GM18498 (cell line): ENCODE measurements around the gene FSIP2.

Experiments used
- ATAC-seq: cut with Tn5 transposase; IDR thresholded peaks from one replicate; pipeline ENCODE4 v1.9.1; 2021; ENCODE audit warnings: mild to moderate bottlenecking, moderate library complexity; ENCODE audit not compliant: unreplicated experiment

The FSIP2 gene

GRCh38 chr2:185738679-185739472 is at the start of gene FSIP2:
Gene FSIP2, plus strand, starts transcription at chr2:185738804. Its CDS starts 91 bp downstream, at chr2:185738895.
- ATAC-seq: peak; percentile 97

- ATAC-seq: no peak
Observed at GRCh38 chr2:185689906-185690539, 48.6 kb upstream of the FSIP2 start.

GRCh38 chr2:185695711-185696235 is 42.8 kb upstream of the FSIP2 start:
- no peak for ATAC-seq

GRCh38 chr2:185700883-185701282 is 37.7 kb upstream of the FSIP2 start:
- no peak for ATAC-seq

- no peak for ATAC-seq
Observed at GRCh38 chr2:185734658-185735057, 3.9 kb upstream of the FSIP2 start.

- no peak for ATAC-seq
Observed at GRCh38 chr2:185736210-185736609, 2.4 kb upstream of the FSIP2 start.

- no peak for ATAC-seq
Observed at GRCh38 chr2:185745864-185746859, 7.6 kb downstream of the FSIP2 start.

- ATAC-seq: no peak
Observed at GRCh38 chr2:185757356-185757755, 18.8 kb downstream of the FSIP2 start.

GRCh38 chr2:185771396-185771795 is 32.8 kb downstream of the FSIP2 start:
- no peak for ATAC-seq

GRCh38 chr2:185780890-185781289 is 42.3 kb downstream of the FSIP2 start:
- no peak for ATAC-seq

GRCh38 chr2:185782223-185782769 is 43.7 kb downstream of the FSIP2 start:
- ATAC-seq: no peak

GRCh38 chr2:185785156-185785555 is 46.6 kb downstream of the FSIP2 start:
- no peak for ATAC-seq

- ATAC-seq: peak; percentile 73
Observed at GRCh38 chr2:185785851-185786473, 47.4 kb downstream of the FSIP2 start.

- ATAC-seq: no peak
Observed at GRCh38 chr2:185787227-185788145, 48.9 kb downstream of the FSIP2 start.

- peak; percentile 56 for ATAC-seq
Observed at GRCh38 chr2:185790361-185790760, 51.8 kb downstream of the FSIP2 start.

- ATAC-seq: no peak
Observed at GRCh38 chr2:185793532-185794345, 55.1 kb downstream of the FSIP2 start.

- ATAC-seq: peak; percentile 61
Observed at GRCh38 chr2:185796758-185797157, 58.2 kb downstream of the FSIP2 start.

- no peak for ATAC-seq
Observed at GRCh38 chr2:185802926-185803325, 64.3 kb downstream of the FSIP2 start.
